Activated CD8-positive, alpha-beta memory T cell treated with anti-CD3 and anti-CD28 coated beads for 4 hours (primary cell): ENCODE results near the gene TIMP1.

Source experiments
- DNase-seq, 2 donors: peaks; one replicate each; pipeline ENCODE4 v3.0.0-alpha.2; 2020; ENCODE audit warnings: low read depth in 2 of 2

TIMP1 gene

GRCh38 chrX:47581731-47582647 is at the start of gene TIMP1:
TIMP1 (plus strand) TSS chrX:47582436; CDS start chrX:47583416, 980 bp downstream.
- peak; percentile 69 to 76 for DNase-seq

GRCh38 chrX:47539860-47540259 is 42.4 kb upstream of the TIMP1 start:
- no peak for DNase-seq

- no peak for DNase-seq
Measured at GRCh38 chrX:47540754-47541538, 41.3 kb upstream of the TIMP1 start.

GRCh38 chrX:47543496-47543895 is 38.7 kb upstream of the TIMP1 start:
- no peak for DNase-seq

- DNase-seq: peak; percentile 62 to 75
Measured at GRCh38 chrX:47556045-47556623, 26.1 kb upstream of the TIMP1 start.

- no peak for DNase-seq
Measured at GRCh38 chrX:47558436-47558835, 23.8 kb upstream of the TIMP1 start.

GRCh38 chrX:47560179-47560933 is 21.9 kb upstream of the TIMP1 start:
- DNase-seq: no peak

- peak; percentile 86 to 93 for DNase-seq
Measured at GRCh38 chrX:47560934-47561658, 21.1 kb upstream of the TIMP1 start, which contains the start of gene ARAF. ARAF (plus strand) TSS chrX:47561205; CDS start chrX:47562968, 1,763 bp downstream.

GRCh38 chrX:47561659-47562151 is 20.5 kb upstream of the TIMP1 start:
- no peak for DNase-seq

GRCh38 chrX:47562615-47563243 is 19.5 kb upstream of the TIMP1 start:
- DNase-seq: no peak

GRCh38 chrX:47563801-47564315 is 18.4 kb upstream of the TIMP1 start:
- no peak for DNase-seq

GRCh38 chrX:47564438-47565085 is 17.7 kb upstream of the TIMP1 start:
- no peak for DNase-seq

- no peak for DNase-seq
Measured at GRCh38 chrX:47566841-47567240, 15.4 kb upstream of the TIMP1 start.

- DNase-seq: no peak
Measured at GRCh38 chrX:47568656-47569295, 13.5 kb upstream of the TIMP1 start.

GRCh38 chrX:47570794-47571193 is 11.4 kb upstream of the TIMP1 start:
- no peak for DNase-seq

- no peak for DNase-seq
Measured at GRCh38 chrX:47571215-47571614, 11.0 kb upstream of the TIMP1 start.

GRCh38 chrX:47571896-47572295 is 10.3 kb upstream of the TIMP1 start:
- DNase-seq: no peak

GRCh38 chrX:47572773-47573340 is 9.4 kb upstream of the TIMP1 start:
- DNase-seq: no peak
